ENCODE results near the gene AKAP13. TPM values are rescaled to one million over a fixed set of nuclear protein-coding genes. Genes with fewer than 3 reads are reported as not detected.
"Not testable (repeated sequence)": the region's sequence is repeated elsewhere in the genome, so short reads cannot be mapped to it uniquely, and the experiment has no call there.

AKAP13 gene
- total and polyA plus RNA-seq, 2 donors (not counting 1 experiment from before 2014, with no cell fraction given) = 73.8 to 358 TPM

DNA sequence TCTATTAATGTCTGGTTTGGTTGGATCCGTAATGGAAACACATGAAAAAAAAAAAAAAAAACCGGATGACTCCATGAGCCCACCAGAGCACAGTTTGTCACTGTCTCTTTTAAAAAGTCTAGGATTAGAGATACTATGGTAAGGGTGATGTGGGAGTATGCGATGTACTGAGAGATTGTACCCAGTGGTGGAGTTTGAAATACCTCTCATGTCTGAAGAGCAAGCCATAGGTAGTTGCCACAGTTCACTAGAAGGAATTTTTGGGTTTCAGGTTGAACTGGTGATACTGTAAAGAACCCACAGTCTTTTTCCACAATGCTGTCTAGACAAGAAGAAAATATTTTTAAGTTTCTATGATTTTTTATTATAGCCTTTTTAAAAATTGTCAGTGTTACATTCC is 281.5 kb downstream of the AKAP13 start:
- Histone ChIP-seq H2AFZ (ENCODE audit: insufficient read depth, low read depth, low read length, poor library complexity, severe bottlenecking) (no peak overlapping the region), H3K9me3 (ENCODE audit: control extremely low read depth in 1 of 3, control insufficient read depth in 2 of 3, insufficient read depth in 1 of 3, low read length in 2 of 3) (no peaks in the 10 kb centered on the region), H3K36me3 (replicated peaks in 1 of 2; ENCODE audit: control extremely low read depth in 1 of 2, control insufficient read depth in 1 of 2, extremely low read depth in 1 of 2, insufficient read depth in 2 of 2, low read length in 1 of 2) (peaks cover 9 to 77% of the 10 kb centered on the region in 2 experiments), H4K20me1 (ENCODE audit: control insufficient read depth, insufficient read depth, low read length, poor library complexity, severe bottlenecking) (no peaks in the 10 kb centered on the region), H3K27me3 (replicated peaks in 1 of 4; ENCODE audit: control extremely low read depth in 1 of 4, control insufficient read depth in 3 of 4, insufficient read depth in 4 of 4, low read length in 3 of 4) (no peaks in the 10 kb centered on the region), H3K4me3 (ENCODE audit: control extremely low read depth in 1 of 5, extremely low read depth in 1 of 5, insufficient read depth in 1 of 5, low read depth in 2 of 5, low read length in 4 of 5) (no peak overlapping the region), H3K9ac (ENCODE audit: low read length) (no peak overlapping the region), H3K79me2 (ENCODE audit: control insufficient read depth, insufficient read depth, low read length) (no peaks in the 10 kb centered on the region), H3K4me2 (replicated peaks; ENCODE audit: low read depth, low read length, poor library complexity, severe bottlenecking) (no peak overlapping the region), H3K27ac (ENCODE audit: low read length in 2 of 2) (no peak overlapping the region), H3K4me1 (ENCODE audit: control insufficient read depth in 2 of 2, insufficient read depth in 2 of 2, low read length in 2 of 2) (no peaks in the 10 kb centered on the region)
- H3K27ac Mint-ChIP-seq = no peak overlapping the region
- POLR2A ChIA-PET = no interaction called here
- ATAC-seq (ENCODE audit: low read depth) (no peak), DNase-seq (no peak)
- no peaks in the 10 kb centered on the region for H3K9me3 Mint-ChIP-seq (ENCODE audit: insufficient read depth)
- intact Hi-C loops (cut with micrococcal nuclease) = no loop called here
- peaks cover 5% of the 10 kb centered on the region for H3K4me1 Mint-ChIP-seq
- no peak overlapping the region for H3K4me3 Mint-ChIP-seq
- H3K27me3 Mint-ChIP-seq = no peaks in the 10 kb centered on the region
- TF ChIP-seq EZH2 (IDR thresholded peaks at IDR 0.05; ENCODE audit: borderline replicate concordance, insufficient read depth, low read depth, low read length, poor library complexity, severe bottlenecking) = no peak
- TF ChIP-seq, protein P1, sequence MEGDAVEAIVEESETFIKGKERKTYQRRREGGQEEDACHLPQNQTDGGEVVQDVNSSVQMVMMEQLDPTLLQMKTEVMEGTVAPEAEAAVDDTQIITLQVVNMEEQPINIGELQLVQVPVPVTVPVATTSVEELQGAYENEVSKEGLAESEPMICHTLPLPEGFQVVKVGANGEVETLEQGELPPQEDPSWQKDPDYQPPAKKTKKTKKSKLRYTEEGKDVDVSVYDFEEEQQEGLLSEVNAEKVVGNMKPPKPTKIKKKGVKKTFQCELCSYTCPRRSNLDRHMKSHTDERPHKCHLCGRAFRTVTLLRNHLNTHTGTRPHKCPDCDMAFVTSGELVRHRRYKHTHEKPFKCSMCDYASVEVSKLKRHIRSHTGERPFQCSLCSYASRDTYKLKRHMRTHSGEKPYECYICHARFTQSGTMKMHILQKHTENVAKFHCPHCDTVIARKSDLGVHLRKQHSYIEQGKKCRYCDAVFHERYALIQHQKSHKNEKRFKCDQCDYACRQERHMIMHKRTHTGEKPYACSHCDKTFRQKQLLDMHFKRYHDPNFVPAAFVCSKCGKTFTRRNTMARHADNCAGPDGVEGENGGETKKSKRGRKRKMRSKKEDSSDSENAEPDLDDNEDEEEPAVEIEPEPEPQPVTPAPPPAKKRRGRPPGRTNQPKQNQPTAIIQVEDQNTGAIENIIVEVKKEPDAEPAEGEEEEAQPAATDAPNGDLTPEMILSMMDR (IDR thresholded peaks at IDR 0.05) = no peak
- WGBS (ENCODE audit: insufficient coverage) = 96% methylated on average over 3 of the region's 3 CpGs
- CTCF ChIA-PET = no interaction called here

GRCh38 chr15:85665677-85666076 is 285.3 kb downstream of the AKAP13 start:
- POLR2A ChIA-PET; H3K79me2 ChIP-seq (ENCODE audit: control insufficient read depth, insufficient read depth, low read length); H3K4me3 ChIP-seq (ENCODE audit: control extremely low read depth in 1 of 5, extremely low read depth in 1 of 5, insufficient read depth in 1 of 5, low read depth in 2 of 5, low read length in 4 of 5); H3K4me3 Mint-ChIP-seq; ATAC-seq (ENCODE audit: low read depth); H3K27me3 ChIP-seq (replicated peaks in 1 of 4; ENCODE audit: control extremely low read depth in 1 of 4, control insufficient read depth in 3 of 4, insufficient read depth in 4 of 4, low read length in 3 of 4); H3K27ac Mint-ChIP-seq; H4K20me1 ChIP-seq (ENCODE audit: control insufficient read depth, insufficient read depth, low read length, poor library complexity, severe bottlenecking); H2AFZ ChIP-seq (ENCODE audit: insufficient read depth, low read depth, low read length, poor library complexity, severe bottlenecking); H3K4me2 ChIP-seq (replicated peaks; ENCODE audit: low read depth, low read length, poor library complexity, severe bottlenecking); H3K4me1 ChIP-seq (ENCODE audit: control insufficient read depth in 2 of 2, insufficient read depth in 2 of 2, low read length in 2 of 2); CTCF ChIA-PET; H3K27ac ChIP-seq (ENCODE audit: low read length in 2 of 2); H3K27me3 Mint-ChIP-seq; DNase-seq; H3K9me3 Mint-ChIP-seq (ENCODE audit: insufficient read depth); H3K9me3 ChIP-seq (ENCODE audit: control extremely low read depth in 1 of 3, control insufficient read depth in 2 of 3, insufficient read depth in 1 of 3, low read length in 2 of 3); H3K9ac ChIP-seq (ENCODE audit: low read length); intact Hi-C loops (cut with micrococcal nuclease): not testable (repeated sequence)
- 100% methylated on average over 1 of the region's 6 CpGs for WGBS (ENCODE audit: insufficient coverage)
- peaks cover 16% of the 10 kb centered on the region for H3K4me1 Mint-ChIP-seq
- H3K36me3 ChIP-seq (replicated peaks in 1 of 2; ENCODE audit: control extremely low read depth in 1 of 2, control insufficient read depth in 1 of 2, extremely low read depth in 1 of 2, insufficient read depth in 2 of 2, low read length in 1 of 2) = peaks cover 8 to 77% of the 10 kb centered on the region in 2 experiments

Measured in B cell (primary cell).